GM18858 (cell line): Measurements from ENCODE around the gene LRPAP1.
"Not testable (repeated sequence)": the region's sequence is repeated elsewhere in the genome, so short reads cannot be mapped to it uniquely, and the experiment has no call there.

Experiments used
- ATAC-seq: cut with Tn5 transposase; IDR thresholded peaks from one replicate; pipeline ENCODE4 v1.9.1; 2021; ENCODE audit not compliant: unreplicated experiment

LRPAP1 gene

DNA sequence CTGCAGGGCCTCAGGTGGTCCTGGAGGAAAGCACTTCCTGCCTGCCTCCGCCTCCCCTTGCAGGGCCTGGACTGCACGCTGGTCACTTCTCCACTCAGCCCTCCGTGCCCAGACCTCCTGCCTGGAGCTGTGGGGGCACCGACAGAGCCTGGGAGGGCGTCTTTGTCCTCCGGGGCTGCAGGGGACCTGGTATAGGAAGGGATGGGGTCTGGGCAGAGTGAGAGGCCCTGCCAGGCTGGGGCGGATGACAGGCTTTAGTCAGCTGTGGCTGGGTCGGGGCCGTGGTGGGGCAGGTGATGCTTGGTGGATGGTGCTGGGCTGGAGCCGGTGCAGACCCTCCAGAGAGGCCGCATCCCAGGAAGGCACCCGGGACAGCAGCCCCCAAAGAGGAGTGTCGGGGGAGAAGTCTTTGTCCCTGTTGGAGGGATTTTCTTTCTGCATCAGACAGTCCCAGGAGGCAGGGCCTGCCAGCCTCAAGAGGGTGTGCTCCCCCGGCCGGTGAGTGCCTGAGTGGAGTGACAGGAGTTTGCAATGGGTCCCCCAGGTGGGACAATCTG is 67.8 kb downstream of the LRPAP1 start:
- no peak for ATAC-seq

DNA sequence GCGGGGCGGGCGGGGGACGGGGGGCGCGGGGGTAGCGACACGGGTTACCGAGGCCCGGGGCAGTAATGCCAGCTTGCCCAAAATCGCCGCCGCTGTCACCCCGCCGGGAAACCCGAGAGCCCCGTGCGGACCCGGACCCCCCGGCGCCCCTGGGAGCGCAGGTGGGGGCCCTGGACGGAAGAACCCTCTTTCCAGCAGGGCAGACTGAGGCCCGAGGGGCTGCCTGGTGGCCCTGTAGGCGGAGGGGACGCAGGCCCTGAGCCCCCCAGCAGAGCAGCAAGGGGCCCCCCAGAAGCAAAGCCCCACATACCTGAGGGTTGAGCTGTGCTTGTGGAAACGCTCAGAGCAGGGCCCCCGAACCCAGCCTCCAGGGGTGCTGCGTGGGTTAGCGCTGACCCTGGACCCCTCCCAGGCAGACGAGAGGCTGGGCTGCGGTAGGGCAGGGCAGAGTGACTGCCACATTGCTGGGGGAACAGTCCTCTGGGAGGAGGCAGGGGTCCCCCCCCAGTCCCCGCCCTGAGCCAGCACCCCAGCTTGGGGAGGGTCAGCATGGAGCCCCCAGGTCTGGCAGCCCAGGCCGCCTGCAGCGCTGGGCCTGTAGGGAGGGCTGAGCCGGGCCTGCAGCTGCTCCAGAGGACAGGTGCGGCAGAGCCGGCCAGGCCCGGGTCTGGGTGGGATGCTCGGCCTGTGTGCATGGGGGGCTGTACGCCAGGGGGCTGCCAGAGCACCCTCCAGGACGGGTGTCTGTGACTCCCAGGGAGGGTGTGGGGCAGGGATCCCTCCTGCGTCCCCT is 68.5 kb downstream of the LRPAP1 start:
- no peak for ATAC-seq

DNA sequence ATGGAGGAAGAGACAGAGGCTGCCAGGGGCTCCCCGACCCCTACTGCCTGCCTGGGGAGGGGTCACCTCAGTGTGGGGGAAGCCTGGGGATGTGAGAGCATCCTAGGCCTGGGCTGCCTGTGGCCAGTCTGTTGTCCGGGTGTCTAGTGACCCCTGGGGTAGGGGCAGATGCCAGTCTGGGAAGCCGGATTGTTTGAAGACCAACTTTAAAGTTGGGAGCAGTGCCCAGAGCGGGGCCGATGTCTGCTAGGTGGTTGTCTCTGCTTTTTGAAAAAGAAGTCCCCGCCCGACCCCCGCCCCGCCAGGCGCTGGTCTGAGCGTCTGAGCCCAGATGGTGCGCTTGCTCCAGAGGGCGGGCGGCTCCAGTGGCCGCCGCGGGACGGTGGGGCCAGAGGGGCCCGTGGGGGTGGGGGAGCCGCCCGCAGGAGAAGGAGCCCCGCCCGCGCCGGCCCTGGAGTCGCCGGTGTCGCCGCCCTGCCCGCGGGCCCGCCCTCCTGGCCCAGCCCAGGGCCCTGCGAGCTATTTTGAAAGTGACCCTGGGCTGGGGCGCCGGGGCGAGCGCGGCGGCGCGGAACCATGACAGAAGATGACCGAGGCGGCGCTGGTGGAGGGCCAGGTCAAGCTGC is 69.3 kb downstream of the LRPAP1 start, which contains the start of gene DOK7:
DOK7 (plus strand) TSS at position 517 of the 626 bp plus-strand sequence; CDS start at position 587, 70 bp downstream.
- ATAC-seq: no peak

DNA sequence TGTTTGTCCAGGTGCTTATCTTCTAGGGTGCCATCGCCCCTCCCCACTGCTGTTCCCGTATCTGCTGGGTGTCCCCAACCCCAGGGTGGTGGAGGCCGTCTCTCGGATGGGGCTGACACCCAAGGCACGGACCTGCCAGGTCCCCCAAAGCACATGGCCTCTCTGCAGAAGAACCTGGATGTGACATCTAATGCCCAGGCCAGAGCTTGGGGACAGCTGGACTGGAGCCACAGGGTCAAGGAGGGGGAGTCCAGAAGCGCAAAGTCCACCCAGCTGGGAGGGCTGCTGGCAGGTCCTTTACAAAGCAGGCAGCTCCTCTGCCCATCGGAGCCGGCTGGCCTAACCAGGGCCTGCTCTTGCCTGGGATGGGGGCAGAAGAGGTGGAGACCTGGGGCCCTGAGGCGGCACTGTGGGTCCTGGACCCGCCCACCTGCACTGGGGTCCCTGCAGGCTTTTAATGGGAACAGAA is 69.9 kb downstream of the LRPAP1 start:
- ATAC-seq: no peak

DNA sequence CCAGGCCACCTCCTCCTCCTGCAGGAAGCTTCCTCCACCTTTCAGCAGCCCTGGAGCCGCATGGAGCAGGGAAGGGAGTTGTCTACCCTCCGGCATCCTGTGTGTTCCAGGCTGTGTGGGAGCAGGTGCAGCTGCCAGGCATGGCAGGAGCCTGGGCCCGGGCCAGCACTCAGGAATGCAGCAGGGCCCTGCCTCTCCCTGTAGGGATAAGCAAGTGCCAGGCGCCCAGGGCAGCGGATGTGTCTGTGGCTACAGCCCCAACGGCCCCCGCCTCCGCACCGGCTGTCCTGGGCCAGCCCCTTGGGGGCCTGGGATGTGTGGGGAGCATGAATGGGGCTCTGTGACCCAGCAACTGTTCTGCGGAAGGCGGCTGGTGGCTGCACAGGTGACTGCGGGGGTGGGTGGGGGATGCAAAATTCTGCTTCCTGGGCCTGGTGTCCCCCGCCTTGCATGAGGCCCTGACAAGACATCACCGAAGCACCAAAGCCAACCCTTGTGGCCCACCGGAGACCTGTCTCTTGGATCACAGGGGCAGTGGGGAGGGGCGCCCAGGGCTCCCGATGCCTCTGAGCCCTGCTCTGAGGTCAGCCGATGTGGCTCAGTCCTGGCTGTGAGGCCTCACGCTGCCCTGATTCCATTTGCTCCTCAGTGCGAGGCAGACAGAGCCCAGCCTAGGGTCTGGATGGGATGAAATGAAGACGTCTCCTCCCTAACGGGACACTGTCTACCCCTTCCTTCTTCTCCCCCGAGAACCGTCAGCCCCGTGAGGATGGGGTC is 70.5 kb downstream of the LRPAP1 start:
- ATAC-seq: no peak

DNA sequence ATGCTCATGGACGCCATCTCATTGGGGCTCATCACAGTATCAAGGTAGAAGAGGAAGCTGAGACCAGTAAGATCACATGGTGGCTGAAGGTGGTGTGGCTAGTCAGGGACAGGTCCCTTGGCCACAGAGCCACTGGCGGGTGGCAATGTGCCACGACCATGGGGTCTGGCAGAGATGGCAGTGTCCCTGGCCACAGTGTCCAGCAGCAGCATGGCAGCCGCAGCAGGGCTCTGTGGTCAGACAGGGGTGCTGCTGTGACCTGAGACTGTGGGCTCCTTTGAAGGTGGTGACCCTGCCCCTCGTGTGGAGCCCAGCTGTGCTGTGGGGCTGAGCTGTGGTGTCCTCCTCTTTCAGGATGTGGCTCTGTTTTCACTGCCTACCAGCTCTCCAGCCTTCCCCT is 71.3 kb downstream of the LRPAP1 start:
- ATAC-seq: no peak

DNA sequence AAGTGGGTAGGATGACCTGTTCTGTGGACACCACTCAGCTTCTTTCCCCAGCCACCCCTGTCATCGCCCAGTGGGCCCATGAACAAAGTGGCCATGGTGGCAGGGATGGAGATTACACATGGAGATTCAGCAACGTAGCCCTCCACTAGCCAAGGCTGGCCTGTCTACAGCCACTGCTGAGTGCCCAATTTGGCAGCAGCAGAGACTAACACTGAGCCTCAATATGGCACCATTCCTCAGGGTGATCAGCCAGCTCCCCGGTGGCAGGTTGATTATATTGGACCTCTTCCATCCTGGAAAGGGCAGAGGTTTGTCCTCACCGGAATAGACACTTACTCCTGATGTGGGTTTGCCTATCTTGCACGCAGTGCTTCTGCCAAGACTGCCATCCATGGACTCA is 73.1 kb downstream of the LRPAP1 start:
- ATAC-seq: not testable (repeated sequence)

DNA sequence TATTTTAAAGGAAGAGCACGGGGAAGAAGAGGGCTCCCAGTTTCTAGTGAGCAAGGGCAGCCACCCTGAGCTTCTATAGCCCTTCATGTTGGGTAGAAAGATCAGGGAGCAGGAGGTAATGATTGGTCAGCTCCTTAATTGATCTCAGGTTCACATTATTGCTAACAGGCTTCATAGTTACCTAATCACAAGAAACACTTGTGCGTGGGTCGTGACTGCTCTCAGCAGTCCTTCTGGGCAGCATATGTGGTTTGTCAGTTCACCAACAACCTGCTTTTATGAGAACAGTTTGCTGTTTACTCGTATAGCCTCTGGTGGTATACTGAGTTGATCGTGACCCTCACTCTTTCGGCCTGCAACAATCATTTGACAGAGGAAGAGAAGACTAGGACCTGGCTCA is 73.9 kb downstream of the LRPAP1 start:
- ATAC-seq: no peak

DNA sequence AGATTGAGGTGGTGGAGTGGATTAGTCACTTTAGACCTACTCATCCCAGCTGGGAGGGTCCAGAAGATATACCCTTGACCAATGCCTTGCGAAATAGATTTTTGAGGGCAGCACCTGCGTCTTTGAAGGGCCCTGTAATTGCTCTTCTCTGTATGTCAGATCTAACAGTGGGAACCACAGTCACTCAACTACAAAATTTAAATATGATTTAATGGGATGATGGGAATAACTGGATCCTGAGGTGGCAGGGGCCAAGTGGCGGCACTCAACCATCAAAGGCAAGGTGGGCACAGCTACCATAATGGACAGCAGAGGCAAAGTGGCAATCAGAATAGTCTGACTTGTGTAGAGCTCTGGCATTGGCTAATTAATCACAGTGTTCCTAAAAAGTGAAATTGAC is 76.6 kb downstream of the LRPAP1 start:
- ATAC-seq: not testable (repeated sequence)
